Sciatic nerve (tissue), 2 donors: ENCODE measurements around the gene NFIA. TPM values are rescaled to one million over a fixed set of nuclear protein-coding genes. Genes with fewer than 3 reads are reported as not detected.

Experiments used
- ATAC-seq: fragments of 200-7000 bp; cut with Tn5 transposase; one replicate; pipeline ENCODE4 v1.9.1; 2020; ENCODE audit warnings: mild to moderate bottlenecking, moderate library complexity
- DNase-seq: peaks from one replicate; pipeline ENCODE4 v3.0.0-alpha.2; 2020; ENCODE audit warnings: low spot score
- intact Hi-C: fragments of 100-400 bp; cut with DNase I; formaldehyde crosslinking; loops from one replicate; pipeline ENCODE4 v1.14.2; 2022
- total RNA-seq: library from RNA; stranded (reverse); fragmentation: NEBNext Ultra II Directional; extraction: Animal tissue kit (Norgen Biotek cat#: 25700); gene quantifications from one replicate; pipeline ENCODE4 v1.2.1, GENCODE V29; 2021
- donor health status: DM: no; HTN: no; CAD: no.
- donor health status: DM: no; HTN: no; CAD: no.

Gene NFIA
- total RNA-seq, 1 donor from 2014 or later: 143 TPM

DNA sequence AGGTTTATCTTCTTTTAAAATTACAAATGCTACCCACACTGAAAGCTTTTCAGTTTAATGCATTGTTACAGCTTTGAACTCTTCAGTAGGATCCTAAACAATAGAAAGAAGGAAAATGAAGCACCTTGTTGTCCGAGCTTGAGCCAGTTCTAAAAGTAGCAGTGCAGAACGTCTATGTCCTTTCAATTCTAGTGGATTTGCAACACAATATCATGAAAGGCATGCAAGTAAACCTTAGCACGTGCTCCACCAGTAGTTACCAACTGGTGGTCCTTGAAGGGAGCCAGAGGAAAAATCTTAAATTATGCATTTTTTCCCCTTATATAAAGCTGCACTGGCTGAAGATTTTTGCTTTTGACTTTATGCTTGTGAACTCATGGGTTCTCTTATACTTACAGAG lies 208.2 kb downstream of the NFIA start:
- intact Hi-C loops: no loop called here
- ATAC-seq: no peak
- DNase-seq: no peak

DNA sequence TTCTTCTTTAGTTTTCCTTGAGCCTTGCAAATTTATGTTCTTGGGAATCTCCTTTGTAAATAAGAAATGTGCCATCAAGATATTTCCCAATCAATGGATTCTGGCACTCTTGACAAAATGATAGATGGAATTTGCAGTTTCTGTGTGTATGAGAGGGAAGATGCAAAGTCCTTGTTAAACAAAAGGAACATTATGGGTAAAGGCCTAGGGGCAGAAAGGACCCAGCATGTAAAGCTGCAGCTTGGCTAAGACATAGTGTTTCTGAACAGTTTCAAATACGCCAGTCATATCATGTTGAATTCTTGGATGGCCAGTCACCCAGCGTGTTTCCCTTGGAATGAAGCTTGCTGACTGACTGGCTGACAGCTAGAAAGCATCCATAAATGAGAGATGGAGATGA lies 210.8 kb downstream of the NFIA start:
- DNase-seq: no peak
- peak; percentile 22 for ATAC-seq
- intact Hi-C loops: no loop called here

DNA sequence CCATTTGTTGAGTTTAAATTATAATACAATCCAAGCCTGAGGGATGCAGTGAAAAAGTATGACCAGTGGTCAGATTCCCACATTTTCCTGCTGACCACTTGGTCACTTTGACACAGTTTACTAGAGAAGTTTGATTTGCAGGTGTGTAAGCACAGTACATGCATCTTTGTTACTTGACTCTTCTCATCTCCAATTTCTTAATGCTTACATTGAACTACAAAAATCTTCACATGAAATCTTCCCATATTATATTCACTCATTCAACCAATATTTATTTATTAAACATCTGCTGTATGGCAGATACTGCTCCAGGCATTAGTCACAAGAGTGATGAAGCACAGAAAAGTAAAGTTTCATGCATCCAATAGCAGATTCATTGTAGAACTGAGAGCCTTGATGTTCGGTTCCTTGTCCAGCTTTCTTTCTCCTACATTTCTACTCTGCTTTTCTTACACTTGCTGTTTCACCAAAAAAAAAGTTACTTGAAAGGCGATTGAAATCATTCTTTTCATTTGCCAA lies 211.7 kb downstream of the NFIA start:
- intact Hi-C loops: no loop called here
- DNase-seq (no peak), ATAC-seq (no peak)

DNA sequence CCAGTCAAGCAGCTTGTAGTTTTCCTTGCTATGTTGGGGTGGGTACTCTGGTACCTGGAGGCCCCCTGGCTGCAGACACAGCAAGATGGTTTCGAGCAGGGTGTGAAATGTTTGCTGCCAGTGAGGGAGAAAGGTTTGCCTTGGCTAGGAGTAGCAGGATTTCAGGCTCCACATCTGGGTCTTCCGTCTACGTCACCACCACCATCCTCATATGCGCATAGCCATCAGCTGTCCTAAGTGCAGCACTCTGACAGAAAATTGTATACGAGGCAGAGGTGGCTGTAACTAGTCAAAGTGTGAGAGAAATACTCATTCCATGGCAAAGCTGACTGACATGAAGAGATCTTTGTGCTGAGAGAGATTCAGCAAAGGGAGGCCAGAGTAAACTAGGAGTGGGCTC lies 212.6 kb downstream of the NFIA start:
- intact Hi-C loops: no loop called here
- DNase-seq (no peak), ATAC-seq (no peak)

DNA sequence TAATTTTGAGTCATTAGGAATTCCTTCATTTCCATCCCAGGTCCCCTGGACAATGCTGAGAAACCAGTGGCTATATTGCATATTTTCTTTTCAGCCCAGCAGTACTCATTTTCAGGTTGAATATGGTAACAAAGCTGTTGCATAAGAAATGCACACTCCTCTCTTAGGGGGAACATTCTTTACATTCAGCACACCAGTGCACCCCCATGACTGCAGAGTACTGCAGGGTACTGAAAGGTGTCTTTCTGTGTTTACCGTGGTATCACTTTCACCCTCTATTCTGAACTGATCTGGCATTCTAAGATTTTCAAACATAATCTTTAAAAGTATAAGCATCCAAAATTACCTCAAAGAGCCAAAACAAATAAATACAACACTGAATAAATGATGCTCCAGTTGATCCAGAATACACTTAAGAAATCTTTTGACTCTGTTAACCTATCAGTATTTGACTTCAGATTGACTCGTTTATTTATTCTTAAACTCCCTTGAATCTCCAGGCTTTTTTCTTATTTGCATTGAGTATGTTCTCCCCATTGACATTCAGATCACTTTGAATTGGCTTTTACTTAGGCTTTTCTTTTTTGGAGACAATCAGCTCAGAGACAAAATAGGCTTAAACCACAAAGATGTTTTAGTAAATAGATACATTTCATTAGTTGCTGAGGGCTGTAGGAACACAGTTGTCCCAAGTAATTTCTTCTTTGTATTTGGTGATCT lies 213.6 kb downstream of the NFIA start:
- ATAC-seq: no peak
- intact Hi-C loops: no loop called here
- DNase-seq: no peak

DNA sequence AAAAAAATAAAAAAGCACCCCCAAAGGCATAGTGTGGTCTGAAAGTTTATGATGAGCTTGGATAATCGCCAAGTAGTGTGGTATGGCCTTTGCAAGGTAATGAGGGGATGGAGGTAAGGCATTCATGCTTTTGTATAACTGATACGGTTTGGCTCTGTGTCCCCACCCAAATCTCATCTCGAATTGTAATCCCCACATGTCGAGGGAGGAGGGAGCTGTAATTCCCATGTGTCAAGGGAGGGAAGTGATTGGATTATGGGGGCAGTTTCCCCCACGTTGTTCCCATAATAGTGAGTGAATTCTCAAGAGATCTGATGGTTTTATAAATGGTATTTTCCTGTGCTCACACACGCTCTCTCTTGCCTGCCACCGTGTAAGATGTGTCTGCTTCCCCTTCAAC lies 215.5 kb downstream of the NFIA start:
- intact Hi-C loops: no loop called here
- ATAC-seq: no peak

DNA sequence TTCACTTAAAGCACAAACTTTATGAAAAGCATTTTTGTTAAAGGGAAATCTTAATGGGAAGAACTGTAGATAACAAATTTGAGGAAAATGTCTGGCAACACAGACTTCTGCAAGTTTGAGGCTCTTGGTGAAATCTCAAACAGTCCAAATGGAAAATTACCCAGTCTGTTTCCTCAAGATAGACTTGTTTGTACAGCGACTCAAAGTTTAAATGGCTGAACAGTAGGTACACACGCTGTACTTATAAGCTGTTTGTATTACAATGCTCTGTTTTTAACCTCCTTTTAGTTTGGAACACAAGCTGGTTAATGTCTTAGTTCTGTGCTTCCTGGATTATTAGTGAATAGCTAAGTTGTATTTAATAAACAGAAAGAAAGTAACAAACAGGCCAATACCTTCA lies 217.1 kb downstream of the NFIA start:
- intact Hi-C loops: no loop called here
- ATAC-seq (no peak), DNase-seq (no peak)

More for the DNA sequence above, 215.5 kb downstream of the NFIA start:
- DNase-seq: no peak

DNA sequence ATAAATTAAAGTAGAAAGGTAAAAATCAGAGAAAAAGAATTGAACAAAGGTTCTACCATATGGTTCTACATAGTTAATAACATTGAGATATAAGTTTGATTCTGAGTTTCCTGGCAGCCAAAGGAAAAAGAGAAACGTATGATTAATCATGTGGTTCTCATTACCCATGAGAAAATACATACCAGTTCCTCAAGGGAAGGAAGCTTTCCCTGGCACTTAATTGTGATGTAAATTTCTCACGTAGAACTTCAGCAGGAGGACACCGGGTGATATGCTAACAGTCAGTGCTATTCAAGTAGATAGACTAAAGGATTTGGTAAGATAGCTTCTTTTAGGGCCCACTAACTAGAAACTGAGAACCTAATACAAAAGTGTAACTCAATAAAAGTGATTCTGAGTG lies 218.5 kb downstream of the NFIA start:
- ATAC-seq: no peak
- intact Hi-C loops: no loop called here

DNA sequence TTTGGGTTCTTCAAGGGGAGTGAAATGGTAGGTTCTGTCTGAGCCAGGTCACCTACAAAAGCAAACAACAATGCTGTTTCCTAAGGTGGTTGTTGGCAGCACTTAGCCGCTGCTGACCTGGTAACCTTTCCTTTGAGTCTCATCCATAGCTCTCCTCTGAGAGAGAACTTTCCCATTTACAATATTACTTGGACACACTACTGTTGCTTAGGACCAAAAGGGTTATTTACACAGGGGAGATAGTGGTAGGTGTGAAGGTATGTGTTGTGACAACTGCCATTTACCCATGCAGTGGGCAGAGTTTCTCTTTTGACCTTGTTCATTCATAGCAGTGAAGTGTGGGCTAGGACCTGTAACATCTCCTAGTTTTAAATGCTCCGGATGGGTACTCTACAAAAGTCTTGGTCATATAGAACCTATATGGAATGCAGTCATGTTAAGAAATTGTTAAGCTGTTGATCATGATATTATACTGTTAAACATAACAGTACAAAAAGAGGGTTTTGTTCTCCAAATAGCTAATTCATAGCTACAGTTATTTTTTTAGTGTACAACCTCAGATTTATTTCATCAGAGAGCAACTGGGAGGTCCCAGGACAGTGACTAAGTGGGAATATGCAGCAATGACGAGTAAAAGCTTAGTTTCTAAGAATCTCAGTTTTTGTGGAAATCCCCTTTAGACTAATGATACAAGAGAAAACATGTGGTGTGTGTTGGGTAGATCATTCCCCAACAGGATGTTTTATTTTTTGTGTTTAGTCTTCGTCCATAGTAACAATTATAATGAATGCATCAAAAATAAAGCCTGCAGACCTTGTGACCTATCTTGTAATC lies 219.7 kb downstream of the NFIA start:
- intact Hi-C loops: no loop called here
- peak; percentile 93 for ATAC-seq

More for the DNA sequence above, 218.5 kb downstream of the NFIA start:
- no peak for DNase-seq

DNA sequence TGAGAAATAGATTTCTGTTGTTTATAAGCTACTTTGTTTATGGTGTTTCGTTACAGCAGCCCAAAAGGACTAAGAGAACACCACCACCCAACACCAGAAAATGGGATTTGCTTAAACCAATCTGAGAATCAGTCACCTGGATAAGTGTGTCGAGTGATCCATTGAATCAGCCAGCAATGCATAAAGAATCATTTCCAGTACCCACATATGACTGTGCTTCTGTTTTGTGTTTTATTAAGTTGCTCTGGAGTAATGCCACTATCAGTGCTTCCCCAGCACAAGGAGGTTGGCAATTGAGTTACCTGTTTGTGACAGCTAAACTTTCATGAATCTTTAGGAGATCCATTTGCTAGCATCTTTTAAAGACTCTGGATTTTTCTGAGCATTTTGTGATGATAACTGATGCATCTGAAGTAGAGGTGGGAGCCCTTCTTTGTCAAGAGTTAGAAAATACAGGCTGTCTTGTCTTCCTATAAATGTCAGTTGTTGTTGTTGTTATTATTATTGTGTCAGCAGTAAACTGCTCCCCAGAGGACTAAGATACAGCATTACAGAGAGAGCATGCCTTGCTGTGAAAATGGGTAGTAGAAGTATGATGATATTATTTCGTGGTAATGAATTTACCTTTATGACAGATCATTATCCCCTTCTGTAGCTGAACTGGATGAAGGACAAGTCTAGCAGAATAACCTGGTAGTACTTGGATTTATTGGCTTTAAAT lies 225.2 kb downstream of the NFIA start:
- intact Hi-C loops: no loop called here
- no peak for ATAC-seq

More for the DNA sequence above, 219.7 kb downstream of the NFIA start:
- DNase-seq: no peak

DNA sequence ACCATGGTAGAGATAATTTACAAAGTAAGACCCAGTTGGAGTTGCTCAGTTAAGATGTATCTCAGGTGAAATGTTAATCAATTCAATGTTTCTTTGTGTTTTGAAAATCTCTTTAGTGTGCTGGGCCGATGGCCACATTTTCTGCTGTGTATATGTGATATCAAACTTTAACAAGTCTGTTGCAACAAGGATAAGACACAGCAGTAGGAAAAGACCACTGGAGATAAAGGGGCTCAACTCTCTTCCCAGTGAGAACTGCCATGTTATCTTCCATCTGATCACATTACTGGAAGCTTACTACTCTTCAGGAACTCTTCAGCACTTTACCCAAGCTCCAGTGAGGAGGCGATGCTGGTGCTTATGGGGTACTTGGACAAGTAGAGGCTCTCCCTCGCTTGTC lies 227.7 kb downstream of the NFIA start:
- intact Hi-C loops: no loop called here
- no peak for DNase-seq
- ATAC-seq: no peak

More for the DNA sequence above, 225.2 kb downstream of the NFIA start:
- DNase-seq: no peak

DNA sequence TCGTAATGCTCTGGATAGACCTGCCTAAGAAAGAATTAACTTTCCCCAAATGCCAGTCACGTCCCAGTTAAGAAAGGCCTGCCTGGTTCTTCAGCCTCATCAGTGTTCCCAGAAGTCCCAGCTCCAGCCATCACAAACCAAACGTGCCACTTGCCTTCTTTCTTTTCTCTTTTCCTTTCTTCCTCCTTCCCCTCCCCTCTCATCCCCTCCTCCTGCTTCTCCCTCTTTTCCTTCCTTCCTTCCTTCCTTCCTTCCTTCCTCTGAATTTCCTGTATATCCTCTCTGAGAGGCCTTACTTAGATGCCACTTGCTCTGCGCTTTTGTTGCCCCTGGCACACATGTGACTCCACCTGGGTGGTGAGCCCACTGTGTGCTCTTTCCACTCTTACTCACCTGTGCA lies 228.2 kb downstream of the NFIA start:
- DNase-seq (no peak), ATAC-seq (no peak)
- intact Hi-C loops: no loop called here

DNA sequence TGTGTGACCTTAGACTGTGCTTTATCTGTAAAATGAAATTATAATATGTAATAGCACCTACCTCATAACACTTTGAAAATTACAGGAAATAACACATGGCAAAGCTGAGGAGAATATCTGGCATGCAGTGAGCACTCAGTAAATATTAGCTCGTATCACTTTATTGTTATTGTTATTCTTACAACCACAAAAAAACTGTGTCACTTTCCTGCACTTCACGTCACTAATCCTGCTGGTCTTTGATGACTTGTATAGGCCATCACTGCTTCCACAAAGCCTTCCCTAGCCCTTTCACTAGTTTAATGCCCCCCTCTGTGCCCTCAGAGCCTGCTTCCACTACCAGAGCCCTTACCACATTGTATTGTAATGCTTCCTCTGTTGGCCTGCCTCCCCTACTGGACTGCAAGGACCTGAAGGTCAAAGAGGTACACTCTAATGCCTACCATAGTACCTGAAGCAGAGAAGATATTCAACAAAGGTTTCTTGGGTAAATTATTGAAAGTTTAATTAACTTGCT lies 231.6 kb downstream of the NFIA start:
- DNase-seq (no peak), ATAC-seq (no peak)
- intact Hi-C loops: no loop called here

DNA sequence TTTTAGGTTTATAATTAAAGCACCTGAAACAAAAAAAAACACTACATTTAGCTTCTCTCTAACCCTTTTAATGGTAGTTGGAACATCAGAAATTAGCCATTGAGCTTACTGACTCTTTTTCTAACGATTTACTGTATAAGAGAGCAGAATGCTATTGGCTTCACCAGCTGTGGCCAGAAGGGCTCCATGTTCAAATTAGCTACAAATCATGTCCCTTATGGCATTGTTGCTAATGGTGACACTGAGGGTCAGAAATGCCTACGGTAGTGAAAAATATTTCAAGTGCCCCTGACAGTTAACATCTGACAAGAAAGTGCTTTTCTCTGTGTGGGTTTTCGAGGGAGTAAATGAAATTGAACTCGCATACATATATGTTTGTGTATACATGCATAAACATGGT lies 232.7 kb downstream of the NFIA start:
- ATAC-seq (no peak), DNase-seq (no peak)
- intact Hi-C loops: no loop called here

DNA sequence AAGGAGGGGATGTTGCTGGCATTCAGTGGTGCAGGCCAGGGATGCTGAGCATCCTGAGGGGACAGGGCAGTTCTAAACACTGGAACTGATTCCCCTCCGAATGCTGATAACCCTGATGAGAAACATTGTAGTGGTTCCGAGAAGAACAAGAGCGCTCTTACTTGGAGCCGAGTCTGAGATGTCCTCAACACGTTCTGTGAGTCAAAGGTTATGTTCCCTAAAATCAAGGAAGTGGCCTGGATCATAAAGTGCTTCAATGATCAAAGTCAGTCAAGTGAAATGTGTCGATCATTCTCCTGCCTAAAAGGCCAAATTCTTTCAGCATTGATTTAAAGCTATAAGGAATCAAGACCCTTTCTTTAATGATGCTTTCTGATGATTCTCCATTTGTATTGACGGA lies 234.1 kb downstream of the NFIA start:
- intact Hi-C loops: no loop called here
- DNase-seq (no peak), ATAC-seq (no peak)

DNA sequence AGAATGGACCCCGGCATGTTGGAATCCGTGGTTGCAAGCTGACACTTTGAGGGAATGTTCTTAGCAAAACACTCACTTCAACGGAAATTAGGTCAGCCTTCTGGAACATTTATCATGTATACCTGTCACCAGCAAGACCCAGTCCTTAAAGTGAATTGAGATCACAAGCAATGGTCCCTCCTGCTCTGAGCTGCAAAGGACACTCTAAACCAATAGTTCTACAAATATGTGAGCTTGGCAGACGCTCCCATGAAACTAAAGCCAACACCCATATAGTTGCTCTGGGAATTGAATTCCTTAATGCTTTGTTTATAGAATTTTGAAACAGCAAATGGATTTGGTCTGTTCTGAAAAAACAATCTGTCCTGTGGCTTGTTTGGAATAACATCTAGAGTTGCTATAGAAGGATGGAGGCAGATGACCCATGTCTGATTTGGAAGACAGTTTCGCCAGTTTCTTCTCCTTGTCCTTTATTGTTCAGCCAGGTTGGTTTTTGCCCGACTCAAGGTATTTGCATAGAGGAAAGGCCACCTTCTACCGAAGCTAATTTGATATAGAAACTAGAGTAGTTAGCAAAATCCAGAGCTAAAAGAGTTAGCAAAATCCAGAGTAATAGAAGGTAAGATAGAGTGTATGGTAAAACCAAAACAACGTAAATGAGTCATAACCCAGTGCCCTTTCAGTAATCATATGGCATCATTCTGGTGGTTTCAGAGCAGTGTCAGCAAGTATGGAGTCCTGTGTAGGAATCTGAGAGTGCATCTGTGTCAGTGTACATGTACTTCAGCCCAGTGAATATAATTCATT lies 236.2 kb downstream of the NFIA start:
- intact Hi-C loops: no loop called here
- DNase-seq: no peak
- ATAC-seq: peak; percentile 91

DNA sequence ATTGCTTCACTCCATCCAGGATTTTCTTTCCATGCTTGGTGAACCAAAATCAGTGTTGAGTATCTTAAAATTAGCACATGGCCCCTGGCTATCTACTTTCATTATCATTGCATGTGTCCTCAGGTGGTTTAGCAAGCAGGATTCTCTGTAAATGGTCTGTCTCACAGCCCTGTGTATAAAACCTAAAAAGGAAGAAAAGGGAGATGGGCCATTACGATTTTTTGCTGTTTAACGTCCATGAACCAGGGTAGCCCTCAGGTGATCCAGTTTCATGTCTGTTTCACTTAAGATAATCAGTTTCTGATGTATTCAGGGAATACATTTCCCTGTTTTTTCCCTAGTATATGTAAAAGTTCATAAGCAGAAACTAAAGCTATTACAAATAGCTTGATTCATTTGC lies 238.2 kb downstream of the NFIA start:
- intact Hi-C loops: no loop called here
- ATAC-seq: no peak
- no peak for DNase-seq

DNA sequence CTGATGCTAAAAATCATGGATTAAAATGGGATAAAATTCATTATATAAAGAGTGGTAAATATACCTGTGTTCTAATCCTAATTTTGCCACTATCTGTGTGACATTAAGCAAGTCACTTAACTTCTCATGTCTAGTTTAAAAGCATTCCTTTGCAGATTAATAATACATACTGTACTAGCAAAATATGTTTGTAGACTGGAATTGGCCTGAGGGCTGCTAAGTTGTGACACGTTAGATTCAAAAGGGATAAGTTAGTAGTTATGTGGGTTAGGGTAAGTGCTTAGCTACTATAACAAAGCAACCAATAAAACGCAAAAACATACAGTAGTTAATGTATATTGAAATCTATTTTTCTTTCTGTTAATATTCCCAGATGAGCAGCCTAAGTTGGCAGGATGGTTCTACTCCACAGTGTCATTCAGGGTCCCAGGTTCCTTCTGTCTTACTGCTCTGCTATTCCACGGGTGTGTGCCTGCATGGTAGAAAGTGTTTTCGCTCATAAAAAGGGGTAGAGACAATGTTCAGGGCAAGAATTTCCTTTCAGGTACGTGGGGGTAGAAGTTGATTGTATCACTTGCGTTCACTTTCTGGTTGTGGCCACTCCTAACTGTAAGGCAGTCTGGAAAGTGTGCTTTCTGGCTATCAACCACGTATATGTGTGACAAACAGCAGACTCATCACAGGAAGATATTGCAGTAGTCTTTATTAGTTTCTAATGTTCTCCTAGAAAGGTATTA lies 239.8 kb downstream of the NFIA start:
- intact Hi-C loops: no loop called here
- DNase-seq (no peak), ATAC-seq (no peak)
